Suprapubic skin (tissue), 4 donors: ENCODE results near the gene TMEM88.

ENCODE experiments used
- POLR2A ChIP-seq, 2 donors: fragments of 450-650 bp; IDR thresholded peaks; one replicate each; pipeline ENCODE4 v1.6.1; 2017; ENCODE audit warnings: antibody characterized with exemption in 2 of 2, mild to moderate bottlenecking in 2 of 2, moderate library complexity in 2 of 2
- POLR2AphosphoS5 ChIP-seq, 3 donors: sonication (generic); formaldehyde crosslinking; IDR thresholded peaks; one replicate each; pipeline ENCODE4 v1.6.1; 2017; ENCODE audit warnings: antibody characterized with exemption in 3 of 3
- TF ChIP-seq, protein P1 (sequence below), 2 donors: fragments of 200-600 bp in 1 of 2; fragments of 450-650 bp in 1 of 2; sonication (generic) in 1 of 2; IDR thresholded peaks; one replicate each; pipeline ENCODE4 v1.5.1; 2016 to 2019; ENCODE audit warnings: antibody characterized with exemption in 2 of 2, mild to moderate bottlenecking in 1 of 2, moderate library complexity in 1 of 2

DNA sequence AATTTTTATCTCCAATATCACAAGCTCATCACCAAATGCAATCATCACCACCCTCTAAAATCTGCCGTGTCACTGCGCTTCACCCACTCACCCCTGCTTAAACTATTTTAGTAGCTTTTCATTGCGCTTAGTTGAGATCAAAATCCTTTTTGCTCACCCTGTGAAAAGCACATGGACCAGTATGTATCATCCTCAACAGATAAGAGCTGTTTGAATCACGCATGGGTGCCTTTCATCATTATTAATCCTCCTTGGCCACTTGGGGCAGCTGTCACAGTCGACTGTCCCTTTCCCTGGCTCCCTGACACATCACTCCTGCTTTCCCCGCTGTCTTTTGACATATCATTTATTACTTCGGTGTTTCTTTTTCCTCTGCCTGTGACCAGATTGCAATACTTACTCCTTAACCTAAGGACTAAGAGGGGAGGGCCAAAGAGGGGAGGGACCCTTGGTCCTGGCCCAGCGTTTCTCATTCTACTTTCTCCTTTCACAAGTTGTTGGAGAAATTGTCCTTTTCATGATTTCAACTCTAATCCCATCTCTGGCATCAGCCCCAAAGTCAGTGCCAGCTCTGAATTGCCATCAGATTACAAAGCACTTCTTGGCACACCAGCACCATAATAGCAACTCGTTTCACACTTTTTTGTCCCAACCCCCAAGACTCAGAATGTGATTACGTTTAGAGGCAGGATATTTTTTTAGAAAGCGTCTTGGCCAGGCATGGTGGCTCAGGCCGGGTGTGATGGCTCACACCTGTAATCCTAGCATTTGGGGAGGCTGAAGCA lies 29.5 kb upstream of the TMEM88 start:
- TF ChIP-seq POLR2A (IDR thresholded peaks at IDR 0.05) (no peak), POLR2AphosphoS5 (IDR thresholded peaks at IDR 0.05) (no peak)
- TF ChIP-seq, protein P1, sequence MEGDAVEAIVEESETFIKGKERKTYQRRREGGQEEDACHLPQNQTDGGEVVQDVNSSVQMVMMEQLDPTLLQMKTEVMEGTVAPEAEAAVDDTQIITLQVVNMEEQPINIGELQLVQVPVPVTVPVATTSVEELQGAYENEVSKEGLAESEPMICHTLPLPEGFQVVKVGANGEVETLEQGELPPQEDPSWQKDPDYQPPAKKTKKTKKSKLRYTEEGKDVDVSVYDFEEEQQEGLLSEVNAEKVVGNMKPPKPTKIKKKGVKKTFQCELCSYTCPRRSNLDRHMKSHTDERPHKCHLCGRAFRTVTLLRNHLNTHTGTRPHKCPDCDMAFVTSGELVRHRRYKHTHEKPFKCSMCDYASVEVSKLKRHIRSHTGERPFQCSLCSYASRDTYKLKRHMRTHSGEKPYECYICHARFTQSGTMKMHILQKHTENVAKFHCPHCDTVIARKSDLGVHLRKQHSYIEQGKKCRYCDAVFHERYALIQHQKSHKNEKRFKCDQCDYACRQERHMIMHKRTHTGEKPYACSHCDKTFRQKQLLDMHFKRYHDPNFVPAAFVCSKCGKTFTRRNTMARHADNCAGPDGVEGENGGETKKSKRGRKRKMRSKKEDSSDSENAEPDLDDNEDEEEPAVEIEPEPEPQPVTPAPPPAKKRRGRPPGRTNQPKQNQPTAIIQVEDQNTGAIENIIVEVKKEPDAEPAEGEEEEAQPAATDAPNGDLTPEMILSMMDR (IDR thresholded peaks at IDR 0.05): no peak
